ENCODE results near the gene SLFN12L. TPM values are rescaled to one million over a fixed set of nuclear protein-coding genes. Genes with fewer than 3 reads are reported as not detected.

SLFN12L gene
- total and polyA plus RNA-seq, 10 of the 15 experiments (the other 5 are each of a cell fraction or from before 2014, with no cell fraction given) = 1.0 to 21.3 (median 9.4) TPM

- TF ChIP-seq NR2C2 (IDR thresholded peaks at IDR 0.05; ENCODE audit: borderline replicate concordance, control insufficient read depth, insufficient read length, low read depth) = no peak
- TF ChIP-seq HDGF (IDR thresholded peaks at IDR 0.05) = peak; percentile 83
- 0 out of 2 replicates have a peak, but pooled peaks have one; percentile 27 for TF ChIP-seq CREB1 (IDR thresholded peaks at IDR 0.05; ENCODE audit: low read depth)
- TF ChIP-seq POU2F2 (IDR thresholded peaks at IDR 0.05; ENCODE audit: borderline replicate concordance, low read depth, low read length) = peak; percentile 30; the same call in 2 of the 3 replicates
- TF ChIP-seq, protein P1, sequence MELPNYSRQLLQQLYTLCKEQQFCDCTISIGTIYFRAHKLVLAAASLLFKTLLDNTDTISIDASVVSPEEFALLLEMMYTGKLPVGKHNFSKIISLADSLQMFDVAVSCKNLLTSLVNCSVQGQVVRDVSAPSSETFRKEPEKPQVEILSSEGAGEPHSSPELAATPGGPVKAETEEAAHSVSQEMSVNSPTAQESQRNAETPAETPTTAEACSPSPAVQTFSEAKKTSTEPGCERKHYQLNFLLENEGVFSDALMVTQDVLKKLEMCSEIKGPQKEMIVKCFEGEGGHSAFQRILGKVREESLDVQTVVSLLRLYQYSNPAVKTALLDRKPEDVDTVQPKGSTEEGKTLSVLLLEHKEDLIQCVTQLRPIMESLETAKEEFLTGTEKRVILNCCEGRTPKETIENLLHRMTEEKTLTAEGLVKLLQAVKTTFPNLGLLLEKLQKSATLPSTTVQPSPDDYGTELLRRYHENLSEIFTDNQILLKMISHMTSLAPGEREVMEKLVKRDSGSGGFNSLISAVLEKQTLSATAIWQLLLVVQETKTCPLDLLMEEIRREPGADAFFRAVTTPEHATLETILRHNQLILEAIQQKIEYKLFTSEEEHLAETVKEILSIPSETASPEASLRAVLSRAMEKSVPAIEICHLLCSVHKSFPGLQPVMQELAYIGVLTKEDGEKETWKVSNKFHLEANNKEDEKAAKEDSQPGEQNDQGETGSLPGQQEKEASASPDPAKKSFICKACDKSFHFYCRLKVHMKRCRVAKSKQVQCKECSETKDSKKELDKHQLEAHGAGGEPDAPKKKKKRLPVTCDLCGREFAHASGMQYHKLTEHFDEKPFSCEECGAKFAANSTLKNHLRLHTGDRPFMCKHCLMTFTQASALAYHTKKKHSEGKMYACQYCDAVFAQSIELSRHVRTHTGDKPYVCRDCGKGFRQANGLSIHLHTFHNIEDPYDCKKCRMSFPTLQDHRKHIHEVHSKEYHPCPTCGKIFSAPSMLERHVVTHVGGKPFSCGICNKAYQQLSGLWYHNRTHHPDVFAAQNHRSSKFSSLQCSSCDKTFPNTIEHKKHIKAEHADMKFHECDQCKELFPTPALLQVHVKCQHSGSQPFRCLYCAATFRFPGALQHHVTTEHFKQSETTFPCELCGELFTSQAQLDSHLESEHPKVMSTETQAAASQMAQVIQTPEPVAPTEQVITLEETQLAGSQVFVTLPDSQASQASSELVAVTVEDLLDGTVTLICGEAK (IDR thresholded peaks at IDR 0.05; ENCODE audit: borderline replicate concordance) = peak; percentile 75; the same call in 1 of the 2 replicates
- TF ChIP-seq NR2F1 (conservative IDR thresholded peaks at IDR 0.05) = peak; percentile 71
- TF ChIP-seq E2F4 (IDR thresholded peaks at IDR 0.05; ENCODE audit: low read depth, low read length) = peak; percentile 83
- TF ChIP-seq ESRRA (IDR thresholded peaks at IDR 0.05; ENCODE audit: low read length) = no peak
- TF ChIP-seq EP300 (IDR thresholded peaks at IDR 0.05; ENCODE audit: borderline replicate concordance in 1 of 2, control insufficient read depth in 1 of 2, low read depth in 2 of 2, low read length in 2 of 2) = peak; percentile 28 to 71; a peak in 2 of 4 replicates
- peak; percentile 85 for TF ChIP-seq LARP7 (IDR thresholded peaks at IDR 0.05)
- TF ChIP-seq SMAD5 (IDR thresholded peaks at IDR 0.05; ENCODE audit: low read depth) = peak; percentile 75; the same call in 1 of the 2 replicates
- TF ChIP-seq POLR2AphosphoS5 (IDR thresholded peaks at IDR 0.05; ENCODE audit: low read length) = peak; percentile 85
- 0 out of 2 replicates have a peak, but pooled peaks have one; percentile 32 for TF ChIP-seq CHD4 (IDR thresholded peaks at IDR 0.05)
- peak; percentile 64 for TF ChIP-seq MTA2 (IDR thresholded peaks at IDR 0.05; ENCODE audit: low read depth)
- TF ChIP-seq POLR2AphosphoS2 (IDR thresholded peaks at IDR 0.05; ENCODE audit: low read depth, low read length) = peak; percentile 54; the same call in 1 of the 2 replicates
- no peak for TF ChIP-seq ZZZ3 (IDR thresholded peaks at IDR 0.05; ENCODE audit: control insufficient read depth, insufficient read length, low read depth)
- peak; percentile 38; the same call in 1 of the 2 replicates for TF ChIP-seq SPI1 (IDR thresholded peaks at IDR 0.05; ENCODE audit: borderline replicate concordance, insufficient read depth, low read depth, low read length)
- TF ChIP-seq PML (IDR thresholded peaks at IDR 0.05; ENCODE audit: low read length) = peak; percentile 51; the same call in 1 of the 2 replicates
- TF ChIP-seq PBX3 (IDR thresholded peaks at IDR 0.05; ENCODE audit: insufficient replicate concordance, low read depth, low read length) = peak; percentile 4
- TF ChIP-seq BRCA1 (IDR thresholded peaks at IDR 0.05; ENCODE audit: low read depth, low read length) = no peak
- peak; percentile 53 to 71; a peak in 3 of 4 replicates for TF ChIP-seq IKZF2 (IDR thresholded peaks at IDR 0.05)
Observed at GRCh38 chr17:35448214-35448898, 89.1 kb downstream of the SLFN12L start, which contains the start of gene SLFN13 (continued).

Data from GM12878 (cell line).